Smooth muscle cell of the brain vasculature (primary cell): ENCODE results near the gene DOK7.
"Not testable (repeated sequence)": the region's sequence is repeated elsewhere in the genome, so short reads cannot be mapped to it uniquely, and the experiment has no call there.

ENCODE experiments used
- DNase-seq: peaks from one replicate; pipeline ENCODE4 v3.0.0-alpha.2; 2012; ENCODE audit warnings: low read depth, low spot score

DOK7 gene

GRCh38 chr4:3442959-3443749, 20.0 kb upstream of the DOK7 start:
- DNase-seq: no peak

- DNase-seq: no peak
Measured at GRCh38 chr4:3443750-3444309, 19.3 kb upstream of the DOK7 start.

- no peak for DNase-seq
Measured at GRCh38 chr4:3444351-3445110, 18.6 kb upstream of the DOK7 start.

GRCh38 chr4:3445111-3445820, 17.8 kb upstream of the DOK7 start:
- DNase-seq: no peak

- no peak for DNase-seq
Measured at GRCh38 chr4:3445829-3446545, 17.1 kb upstream of the DOK7 start.

GRCh38 chr4:3446631-3447320, 16.3 kb upstream of the DOK7 start:
- DNase-seq: no peak

GRCh38 chr4:3447431-3448395, 15.4 kb upstream of the DOK7 start:
- DNase-seq: no peak

- DNase-seq: no peak
Measured at GRCh38 chr4:3449047-3449573, 14.0 kb upstream of the DOK7 start.

GRCh38 chr4:3449574-3450534, 13.3 kb upstream of the DOK7 start:
- DNase-seq: no peak

- no peak for DNase-seq
Measured at GRCh38 chr4:3450643-3451042, 12.5 kb upstream of the DOK7 start.

- no peak for DNase-seq
Measured at GRCh38 chr4:3451956-3452355, 11.2 kb upstream of the DOK7 start.

GRCh38 chr4:3452376-3452775, 10.7 kb upstream of the DOK7 start:
- DNase-seq: no peak

GRCh38 chr4:3455596-3455995, 7.5 kb upstream of the DOK7 start:
- not testable (repeated sequence) for DNase-seq

GRCh38 chr4:3458371-3458770, 4.7 kb upstream of the DOK7 start:
- no peak for DNase-seq

GRCh38 chr4:3459156-3459555, 4.0 kb upstream of the DOK7 start:
- DNase-seq: not testable (repeated sequence)

- DNase-seq: no peak
Measured at GRCh38 chr4:3460926-3461325, 2.2 kb upstream of the DOK7 start.

- no peak for DNase-seq
Measured at GRCh38 chr4:3461515-3462291, 1.4 kb upstream of the DOK7 start.
